ENCODE measurements around the gene ACER1. TPM values are rescaled to one million over a fixed set of nuclear protein-coding genes. Genes with fewer than 3 reads are reported as not detected.

Gene ACER1
- total and polyA plus RNA-seq, 10 of the 15 experiments (the other 5 are each of a cell fraction or from before 2014, with no cell fraction given) = not detected

GRCh38 chr19:6298413-6298812 lies 35.0 kb downstream of the ACER1 start:
- no peak for FAIRE-seq
- intact Hi-C loops (cut with micrococcal nuclease; ENCODE audit: unreplicated experiment) (no loop called here), in situ Hi-C loops (cut with MboI) (no loop called here)
- no peak for TF ChIP-seq TCF12 (IDR thresholded peaks at IDR 0.05; ENCODE audit: low read depth, low read length)
- TF ChIP-seq RELA (IDR thresholded peaks at IDR 0.05; ENCODE audit: borderline replicate concordance, partially characterized antibody) = no peak
- TF ChIP-seq RCOR1 (conservative IDR thresholded peaks at IDR 0.05; ENCODE audit: low read depth, low read length) = no peak
- no peak for TF ChIP-seq SMARCA5 (IDR thresholded peaks at IDR 0.05)
- no peak for TF ChIP-seq MTA3 (IDR thresholded peaks at IDR 0.05; ENCODE audit: borderline replicate concordance, low read length)
- no peak for TF ChIP-seq MEF2A (IDR thresholded peaks at IDR 0.05; ENCODE audit: insufficient read depth, low read depth, low read length)
- no peak for TF ChIP-seq ZBTB11 (CRISPR knock-in tag; IDR thresholded peaks at IDR 0.05)
- TF ChIP-seq E2F8 (IDR thresholded peaks at IDR 0.05; ENCODE audit: low read depth, partially characterized antibody) = no peak
- TF ChIP-seq ZBTB4 (CRISPR knock-in tag; IDR thresholded peaks at IDR 0.05) = no peak
- TF ChIP-seq NR2C2 (IDR thresholded peaks at IDR 0.05; ENCODE audit: borderline replicate concordance, control insufficient read depth, insufficient read length, low read depth) = no peak
- no peak for TF ChIP-seq TARDBP (IDR thresholded peaks at IDR 0.05; ENCODE audit: borderline replicate concordance)
- TF ChIP-seq ZNF274 (IDR thresholded peaks at IDR 0.05; ENCODE audit: insufficient read depth, insufficient read length) = no peak
- no TSS peak for BruUV-seq (replicated peaks)
- ChIA-PET CTCF (interaction anchor here (1.0 to 4.7 kb wide), 6 partner anchors 15 to 250 kb away, joined by 3 to 26 read pairs (median 4); no protein-coding TSS in a partner anchor), POLR2A (no interaction called here), RAD21 (ENCODE audit: unreplicated experiment) (interaction anchor here (1.4 to 3.6 kb wide), 2 partner anchors 80 to 172 kb away, joined by 7 to 20 read pairs; no protein-coding TSS in a partner anchor), SMC1A (ENCODE audit: uncharacterized antibody, unreplicated experiment) (interaction anchor here (0.7 to 2.7 kb wide), 2 partner anchors 171 to 377 kb away, joined by 3 to 16 read pairs; no protein-coding TSS in a partner anchor)
- no peak for ATAC-seq
- Histone ChIP-seq H3K4me1 (ENCODE audit: control insufficient read depth, insufficient read depth, low read length) (no peaks in the 10 kb centered on the region), H3K36me3 (ENCODE audit: control insufficient read depth in 2 of 2, insufficient read depth in 2 of 2, low read length in 1 of 2) (no peaks in the 10 kb centered on the region), H3K4me2 (ENCODE audit: control insufficient read depth, insufficient read depth) (no peak overlapping the region), H3K9ac (ENCODE audit: control insufficient read depth, insufficient read depth, low read length) (no peak overlapping the region), H3K27ac (ENCODE audit: control insufficient read depth, insufficient read depth) (no peak overlapping the region), H3K4me3 (no peak overlapping the region), H4K20me1 (ENCODE audit: control insufficient read depth, insufficient read depth) (no peaks in the 10 kb centered on the region), H3K27me3 (replicated peaks in 1 of 2; ENCODE audit: control insufficient read depth in 2 of 2, insufficient read depth in 2 of 2, low read length in 1 of 2) (no peaks in the 10 kb centered on the region), H3K9me3 (replicated peaks; ENCODE audit: control insufficient read depth, insufficient read depth, low read length) (peaks cover 1% of the 10 kb centered on the region; the same call in 1 of the 3 replicates), H3K79me2 (ENCODE audit: control insufficient read depth, insufficient read depth, low read length) (no peaks in the 10 kb centered on the region), H2AFZ (ENCODE audit: control insufficient read depth, low read depth, low read length) (no peak overlapping the region)
- 44% methylated on average over 5 of the region's 5 CpGs for WGBS (ENCODE audit: insufficient coverage, insufficient replicate concordance, low lambda C conversion rate, missing lambda C conversion rate)
- DNase-seq (ENCODE audit: low read depth, low spot score) = no peak
